ENCODE measurements around the gene SLC12A7.

The SLC12A7 gene

GRCh38 chr5:1050423-1051365 is 61.2 kb downstream of the SLC12A7 start:
- no peak for DNase-seq (ENCODE audit: low read depth in 2 of 2)

- DNase-seq (ENCODE audit: low read depth in 2 of 2) = no peak
These were observed 62.7 kb downstream of the SLC12A7 start for GRCh38 chr5:1048861-1049838.

GRCh38 chr5:1048162-1048721 is 63.6 kb downstream of the SLC12A7 start:
- no peak for DNase-seq (ENCODE audit: low read depth in 2 of 2)

GRCh38 chr5:1047332-1047965 is 64.4 kb downstream of the SLC12A7 start:
- no peak for DNase-seq (ENCODE audit: low read depth in 2 of 2)

GRCh38 chr5:1045960-1046560 is 65.8 kb downstream of the SLC12A7 start:
- DNase-seq (ENCODE audit: low read depth in 2 of 2) = no peak

GRCh38 chr5:1044117-1044516 is 67.7 kb downstream of the SLC12A7 start:
- no peak for DNase-seq (ENCODE audit: low read depth in 2 of 2)

GRCh38 chr5:1043327-1043726 is 68.5 kb downstream of the SLC12A7 start:
- no peak for DNase-seq (ENCODE audit: low read depth in 2 of 2)

GRCh38 chr5:1042626-1043025 is 69.2 kb downstream of the SLC12A7 start:
- no peak for DNase-seq (ENCODE audit: low read depth in 2 of 2)

GRCh38 chr5:1041225-1042143 is 70.4 kb downstream of the SLC12A7 start:
- no peak for DNase-seq (ENCODE audit: low read depth in 2 of 2)

GRCh38 chr5:1040571-1040970 is 71.3 kb downstream of the SLC12A7 start:
- no peak for DNase-seq (ENCODE audit: low read depth in 2 of 2)

- no peak for DNase-seq (ENCODE audit: low read depth in 2 of 2)
These were observed 72.1 kb downstream of the SLC12A7 start for GRCh38 chr5:1039706-1040260.

- no peak for DNase-seq (ENCODE audit: low read depth in 2 of 2)
These were observed 72.7 kb downstream of the SLC12A7 start for GRCh38 chr5:1039210-1039548.

- DNase-seq (ENCODE audit: low read depth in 2 of 2) = no peak
These were observed 73.2 kb downstream of the SLC12A7 start for GRCh38 chr5:1038417-1039209.

GRCh38 chr5:1037671-1038416 is 74.0 kb downstream of the SLC12A7 start:
- no peak for DNase-seq (ENCODE audit: low read depth in 2 of 2)

GRCh38 chr5:1037123-1037670 is 74.7 kb downstream of the SLC12A7 start:
- DNase-seq (ENCODE audit: low read depth in 2 of 2) = no peak

- no peak for DNase-seq (ENCODE audit: low read depth in 2 of 2)
These were observed 75.2 kb downstream of the SLC12A7 start for GRCh38 chr5:1036504-1037122.
